HG02642 (cell line): ENCODE data around the gene GRIN3B.

Experiments used
- ATAC-seq: cut with Tn5 transposase; IDR thresholded peaks from one replicate; pipeline ENCODE4 v1.9.1; 2021; ENCODE audit warnings: mild to moderate bottlenecking; ENCODE audit not compliant: unreplicated experiment, poor library complexity

Gene GRIN3B

DNA sequence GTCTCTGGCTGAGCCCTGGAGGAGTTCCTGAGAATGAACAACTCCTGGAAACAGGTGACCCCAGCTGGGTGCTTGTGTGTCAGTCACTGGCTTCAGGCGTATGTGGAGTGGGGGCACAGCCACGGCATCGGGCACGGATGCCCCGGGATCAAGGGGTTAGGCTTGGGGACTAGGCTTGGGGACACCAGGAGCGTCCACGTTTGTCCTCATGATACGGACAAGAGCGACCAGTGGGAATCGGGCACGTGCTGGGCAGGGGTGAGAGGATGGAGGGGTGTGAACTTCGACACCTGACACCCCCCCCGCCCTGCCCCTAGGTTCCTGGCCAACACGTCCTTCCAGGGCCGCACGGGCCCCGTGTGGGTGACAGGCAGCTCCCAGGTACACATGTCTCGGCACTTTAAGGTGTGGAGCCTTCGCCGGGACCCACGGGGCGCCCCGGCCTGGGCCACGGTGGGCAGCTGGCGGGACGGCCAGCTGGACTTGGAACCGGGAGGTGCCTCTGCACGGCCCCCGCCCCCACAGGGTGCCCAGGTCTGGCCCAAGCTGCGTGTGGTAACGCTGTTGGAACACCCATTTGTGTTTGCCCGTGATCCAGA is 4.1 kb downstream of the GRIN3B start:
- no peak for ATAC-seq

DNA sequence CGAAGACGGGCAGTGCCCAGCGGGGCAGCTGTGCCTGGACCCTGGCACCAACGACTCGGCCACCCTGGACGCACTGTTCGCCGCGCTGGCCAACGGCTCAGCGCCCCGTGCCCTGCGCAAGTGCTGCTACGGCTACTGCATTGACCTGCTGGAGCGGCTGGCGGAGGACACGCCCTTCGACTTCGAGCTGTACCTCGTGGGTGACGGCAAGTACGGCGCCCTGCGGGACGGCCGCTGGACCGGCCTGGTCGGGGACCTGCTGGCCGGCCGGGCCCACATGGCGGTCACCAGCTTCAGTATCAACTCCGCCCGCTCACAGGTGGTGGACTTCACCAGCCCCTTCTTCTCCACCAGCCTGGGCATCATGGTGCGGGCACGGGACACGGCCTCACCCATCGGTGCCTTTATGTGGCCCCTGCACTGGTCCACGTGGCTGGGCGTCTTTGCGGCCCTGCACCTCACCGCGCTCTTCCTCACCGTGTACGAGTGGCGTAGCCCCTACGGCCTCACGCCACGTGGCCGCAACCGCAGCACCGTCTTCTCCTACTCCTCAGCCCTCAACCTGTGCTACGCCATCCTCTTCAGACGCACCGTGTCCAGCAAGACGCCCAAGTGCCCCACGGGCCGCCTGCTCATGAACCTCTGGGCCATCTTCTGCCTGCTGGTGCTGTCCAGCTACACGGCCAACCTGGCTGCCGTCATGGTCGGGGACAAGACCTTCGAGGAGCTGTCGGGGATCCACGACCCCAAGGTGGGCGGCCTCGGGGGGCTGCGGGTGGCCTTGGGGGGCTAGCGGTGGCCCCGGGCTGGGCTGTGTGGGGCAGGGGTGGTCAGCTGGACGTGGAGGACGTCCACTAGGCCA is 4.8 kb downstream of the GRIN3B start:
- ATAC-seq: no peak

DNA sequence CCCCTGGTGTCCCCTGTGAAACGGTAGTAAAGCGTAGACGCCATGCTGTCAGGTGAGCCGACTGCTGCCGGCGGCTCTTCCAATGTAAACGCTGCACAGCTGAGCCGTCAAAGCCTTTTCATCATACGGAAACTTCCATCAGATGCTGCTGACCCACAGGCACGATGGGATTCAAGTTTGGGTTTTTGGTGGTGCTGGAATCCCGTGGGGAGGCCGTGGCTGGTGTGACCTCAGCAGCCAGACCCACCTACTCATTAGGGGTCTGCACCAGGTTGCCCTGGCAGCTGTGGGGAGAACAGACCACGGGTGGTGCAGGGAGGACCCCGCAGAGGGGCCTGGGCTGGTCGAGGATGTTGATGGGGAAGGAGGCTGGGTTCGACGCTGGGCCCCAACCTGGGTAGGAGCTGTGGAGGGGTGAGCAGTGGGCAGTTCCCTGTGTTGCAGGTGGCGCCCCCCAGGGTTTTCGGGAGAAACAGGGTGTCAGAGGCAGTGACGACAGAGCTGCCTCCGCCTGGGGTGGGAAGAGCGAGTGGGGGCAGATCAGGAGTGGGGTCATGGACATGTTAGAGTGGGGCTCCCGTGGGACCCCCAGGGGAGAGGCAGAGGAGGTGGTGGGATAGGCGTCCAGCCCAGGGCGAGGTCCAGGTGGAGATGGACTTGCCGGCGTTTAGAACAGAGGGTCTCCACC is 6.6 kb downstream of the GRIN3B start:
- ATAC-seq: no peak

DNA sequence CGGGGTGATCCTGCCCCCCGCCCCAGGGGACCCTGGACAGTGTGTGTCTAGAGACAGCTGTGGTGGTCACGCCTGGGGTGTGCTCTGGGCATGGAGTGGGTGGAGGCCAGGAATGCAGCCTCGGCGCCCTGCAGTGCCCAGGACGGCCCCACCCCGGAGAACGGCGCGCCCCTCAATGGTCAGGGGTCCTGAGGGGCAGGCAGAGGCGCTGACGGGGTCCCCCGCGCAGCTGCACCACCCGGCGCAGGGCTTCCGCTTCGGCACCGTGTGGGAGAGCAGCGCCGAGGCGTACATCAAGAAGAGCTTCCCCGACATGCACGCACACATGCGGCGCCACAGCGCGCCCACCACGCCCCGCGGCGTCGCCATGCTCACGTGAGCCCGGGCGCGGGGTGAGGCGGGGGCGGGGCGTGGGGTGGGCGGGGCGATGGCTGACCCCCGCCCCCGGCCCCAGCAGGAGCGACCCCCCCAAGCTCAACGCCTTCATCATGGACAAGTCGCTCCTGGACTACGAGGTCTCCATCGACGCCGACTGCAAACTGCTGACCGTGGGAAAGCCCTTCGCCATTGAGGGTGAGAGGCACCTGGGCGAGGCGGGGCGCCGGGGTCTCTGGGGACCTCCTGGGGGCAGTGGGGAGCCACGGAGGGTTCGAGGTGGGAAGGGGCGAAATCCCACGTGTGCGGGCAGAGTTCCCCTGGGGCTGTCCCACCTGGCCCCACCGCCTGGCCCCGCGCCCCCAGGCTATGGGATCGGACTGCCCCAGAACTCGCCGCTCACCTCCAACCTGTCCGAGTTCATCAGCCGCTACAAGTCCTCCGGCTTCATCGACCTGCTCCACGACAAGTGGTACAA is 7.4 kb downstream of the GRIN3B start:
- no peak for ATAC-seq

DNA sequence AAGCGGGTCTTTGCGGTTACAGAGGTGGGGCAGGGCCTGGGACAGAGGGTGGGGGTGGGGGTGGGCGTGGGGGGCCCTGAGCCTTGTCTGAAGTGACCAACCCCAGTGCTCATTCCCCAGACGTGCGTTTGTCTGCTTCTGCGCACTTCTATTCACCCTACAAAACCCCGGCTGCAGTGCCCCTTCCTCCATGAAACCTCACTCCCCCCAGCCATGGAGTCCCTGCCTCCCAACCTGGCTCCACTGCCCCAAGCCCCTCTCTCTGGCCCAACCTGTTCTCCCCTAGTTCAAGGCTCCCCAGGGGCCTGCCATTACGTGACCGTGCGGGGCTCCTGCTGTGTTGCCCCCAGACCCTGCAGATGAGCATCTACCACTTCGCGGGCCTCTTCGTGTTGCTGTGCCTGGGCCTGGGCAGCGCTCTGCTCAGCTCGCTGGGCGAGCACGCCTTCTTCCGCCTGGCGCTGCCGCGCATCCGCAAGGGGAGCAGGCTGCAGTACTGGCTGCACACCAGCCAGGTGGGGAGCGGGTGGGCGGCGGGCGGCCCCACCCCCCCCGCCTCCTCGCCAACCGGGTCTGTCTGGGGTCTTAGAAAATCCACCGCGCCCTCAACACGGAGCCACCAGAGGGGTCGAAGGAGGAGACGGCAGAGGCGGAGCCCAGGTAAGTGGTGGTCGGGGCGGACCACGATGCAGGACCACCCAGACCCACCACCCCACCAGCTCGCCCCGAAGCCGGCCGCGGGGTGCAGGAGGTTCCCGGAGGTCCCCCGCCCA is 8.2 kb downstream of the GRIN3B start:
- ATAC-seq: no peak

DNA sequence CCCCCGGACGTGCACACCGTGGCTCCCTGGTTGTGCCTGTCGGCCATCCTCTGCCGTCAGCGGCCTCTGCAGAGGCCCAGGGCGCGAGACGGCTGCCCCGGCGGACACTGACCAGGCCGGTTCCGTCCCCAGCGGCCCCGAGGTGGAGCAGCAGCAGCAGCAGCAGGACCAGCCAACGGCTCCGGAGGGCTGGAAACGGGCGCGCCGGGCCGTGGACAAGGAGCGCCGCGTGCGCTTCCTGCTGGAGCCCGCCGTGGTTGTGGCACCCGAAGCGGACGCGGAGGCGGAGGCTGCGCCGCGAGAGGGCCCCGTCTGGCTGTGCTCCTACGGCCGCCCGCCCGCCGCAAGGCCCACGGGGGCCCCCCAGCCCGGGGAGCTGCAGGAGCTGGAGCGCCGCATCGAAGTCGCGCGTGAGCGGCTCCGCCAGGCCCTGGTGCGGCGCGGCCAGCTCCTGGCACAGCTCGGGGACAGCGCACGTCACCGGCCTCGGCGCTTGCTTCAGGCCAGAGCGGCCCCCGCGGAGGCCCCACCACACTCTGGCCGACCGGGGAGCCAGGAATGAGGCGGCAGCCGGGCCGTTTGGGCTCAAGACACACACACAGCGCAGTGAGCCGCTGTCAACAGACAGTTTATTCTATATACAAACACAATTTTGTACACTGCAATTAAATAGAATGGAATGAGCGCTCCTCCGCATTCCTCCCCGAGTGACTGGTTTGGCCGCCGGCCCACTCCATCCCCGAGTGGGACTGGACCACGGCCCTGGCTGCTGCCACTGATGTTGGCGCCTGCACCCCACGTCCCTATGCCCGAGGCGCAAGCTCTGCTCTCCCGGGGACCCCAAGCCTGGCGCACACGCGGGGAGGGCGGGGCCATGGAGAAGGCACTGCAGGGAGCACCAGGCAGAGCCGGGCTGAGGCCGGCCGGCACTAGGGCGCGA is 9.1 kb downstream of the GRIN3B start:
- ATAC-seq: no peak

DNA sequence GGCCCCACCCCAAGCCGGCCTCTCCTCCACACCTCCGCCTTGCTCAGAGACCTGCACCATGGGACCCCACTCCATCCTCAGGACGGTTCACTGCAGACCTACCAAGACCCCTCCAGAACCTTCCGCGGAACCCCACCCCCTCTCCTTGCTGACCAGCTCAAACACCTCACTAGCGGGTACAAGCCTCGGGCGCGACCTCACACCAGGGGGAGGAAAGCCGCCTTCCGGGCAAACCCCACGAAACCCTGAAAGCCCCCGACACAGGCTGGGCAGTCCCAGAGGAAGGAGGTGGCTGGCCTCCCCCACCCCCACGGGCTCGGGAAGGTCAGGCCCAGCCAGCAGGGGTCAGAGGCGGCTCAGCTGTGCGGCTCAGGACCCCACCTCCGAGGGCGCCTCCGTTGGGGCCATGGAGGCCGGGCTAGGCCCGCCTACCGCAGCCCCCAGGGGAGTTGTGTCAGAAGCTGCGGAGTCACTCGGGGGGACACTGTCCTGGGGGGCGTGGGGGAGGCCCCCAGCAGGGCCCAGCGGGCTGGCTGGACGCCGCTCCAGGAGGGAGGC is 9.8 kb downstream of the GRIN3B start:
- no peak for ATAC-seq

DNA sequence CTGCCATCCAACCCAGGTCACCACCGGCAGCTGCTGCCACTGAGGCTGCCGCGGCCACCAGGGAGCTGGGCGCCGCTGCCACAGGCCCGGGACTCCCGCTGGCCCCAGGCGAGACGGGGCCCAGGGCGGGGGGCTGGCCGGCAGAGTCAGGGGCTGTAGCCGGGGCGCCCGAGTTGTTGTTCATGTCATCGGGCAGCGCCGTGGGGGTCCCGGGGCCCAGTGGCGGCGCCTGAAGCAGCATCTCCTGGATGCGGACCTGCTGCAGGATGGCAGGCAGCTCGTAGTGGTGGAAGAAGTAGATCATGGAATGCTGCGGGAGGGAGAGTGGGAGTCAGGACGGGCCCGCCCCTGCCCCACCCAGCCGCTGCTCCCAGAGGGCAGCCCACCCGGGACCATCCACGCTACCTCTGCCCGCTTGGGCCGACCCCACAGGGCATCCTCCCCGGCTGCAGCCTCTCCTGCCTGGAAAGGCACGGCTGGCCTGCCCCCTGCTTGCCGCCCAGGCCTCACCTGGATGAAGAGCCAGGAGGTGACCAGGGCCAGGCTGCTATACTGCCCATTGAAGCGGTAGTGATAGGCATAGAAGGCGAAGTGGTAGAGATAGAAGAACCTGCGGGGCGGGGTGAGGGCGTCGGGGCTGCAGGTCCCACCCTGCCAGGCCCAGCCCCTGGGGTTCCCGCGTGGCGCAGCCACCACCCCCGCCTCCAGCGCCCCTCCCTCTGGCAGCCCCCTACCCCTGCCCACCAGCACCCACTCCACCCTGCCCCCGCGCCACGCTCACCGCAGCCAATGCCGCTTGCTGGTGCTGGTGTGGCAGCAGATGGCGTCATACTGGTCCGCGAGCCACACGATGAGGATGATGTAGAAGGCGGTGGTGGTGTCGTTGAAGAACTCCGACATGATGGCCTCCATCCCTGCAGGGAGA is 10.6 kb downstream of the GRIN3B start:
- no peak for ATAC-seq

DNA sequence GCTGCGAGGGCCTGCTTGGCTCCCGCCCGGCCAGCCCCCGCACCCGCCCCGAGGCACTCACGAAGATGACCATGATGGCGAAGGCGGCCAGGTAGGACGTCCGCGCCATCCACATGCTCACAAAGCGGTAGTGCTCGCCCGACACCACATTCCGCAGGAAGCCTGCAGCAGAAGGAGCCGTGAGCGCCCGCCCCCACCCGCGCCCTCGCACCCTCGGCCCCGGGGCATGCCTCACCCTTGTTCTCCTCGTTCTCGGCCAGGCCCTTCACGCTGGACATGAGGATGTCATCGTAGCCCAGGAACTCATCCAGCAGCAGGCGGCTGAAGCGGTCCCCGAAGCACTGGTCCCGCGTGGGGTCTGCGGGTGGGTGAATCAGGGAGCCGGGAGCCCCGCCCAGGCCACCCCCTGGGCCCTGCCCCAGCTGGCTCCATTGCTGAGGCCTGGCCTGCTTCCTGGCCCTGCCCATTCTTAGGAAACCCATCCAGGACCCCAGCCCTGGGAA is 11.7 kb downstream of the GRIN3B start:
- no peak for ATAC-seq

DNA sequence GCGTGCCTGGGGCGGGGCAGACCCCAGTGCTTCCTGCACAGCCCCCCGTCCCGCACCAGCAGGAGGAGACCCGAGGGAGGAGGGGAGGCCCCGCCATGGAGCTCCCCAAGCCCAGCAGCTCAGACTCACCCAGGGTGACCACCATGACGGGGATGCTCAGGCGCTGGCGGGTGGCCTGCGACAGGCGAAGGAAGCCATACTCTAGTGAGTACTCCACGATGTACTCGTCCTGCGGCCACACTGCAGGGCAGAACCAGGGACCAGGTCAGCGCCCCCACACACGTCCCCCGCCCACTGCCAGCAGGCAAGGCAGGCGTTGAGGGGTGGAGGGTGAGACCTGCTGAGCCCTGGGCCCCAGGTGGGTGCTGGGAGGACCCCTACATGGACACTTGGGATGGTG is 12.1 kb downstream of the GRIN3B start:
- no peak for ATAC-seq

DNA sequence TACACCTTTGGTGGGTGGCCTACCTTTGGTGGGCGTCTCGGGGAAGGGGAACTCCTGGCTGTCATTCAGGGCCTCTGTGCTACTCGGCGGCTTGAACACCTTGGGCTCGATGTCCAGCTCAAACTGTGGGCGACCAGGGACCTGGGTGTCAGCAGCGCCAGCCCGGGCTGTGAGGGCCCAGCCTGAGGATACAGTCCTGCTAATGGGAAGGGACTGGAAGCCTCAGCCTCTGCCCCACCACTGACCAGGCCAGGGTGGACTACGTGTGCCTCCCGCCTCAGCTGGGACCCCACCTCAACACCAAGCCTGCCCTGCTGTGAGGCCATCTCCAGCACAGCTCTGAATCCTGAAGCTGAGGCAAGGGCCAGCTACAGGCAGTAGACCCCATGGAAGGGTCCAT is 13.0 kb downstream of the GRIN3B start:
- ATAC-seq: no peak

DNA sequence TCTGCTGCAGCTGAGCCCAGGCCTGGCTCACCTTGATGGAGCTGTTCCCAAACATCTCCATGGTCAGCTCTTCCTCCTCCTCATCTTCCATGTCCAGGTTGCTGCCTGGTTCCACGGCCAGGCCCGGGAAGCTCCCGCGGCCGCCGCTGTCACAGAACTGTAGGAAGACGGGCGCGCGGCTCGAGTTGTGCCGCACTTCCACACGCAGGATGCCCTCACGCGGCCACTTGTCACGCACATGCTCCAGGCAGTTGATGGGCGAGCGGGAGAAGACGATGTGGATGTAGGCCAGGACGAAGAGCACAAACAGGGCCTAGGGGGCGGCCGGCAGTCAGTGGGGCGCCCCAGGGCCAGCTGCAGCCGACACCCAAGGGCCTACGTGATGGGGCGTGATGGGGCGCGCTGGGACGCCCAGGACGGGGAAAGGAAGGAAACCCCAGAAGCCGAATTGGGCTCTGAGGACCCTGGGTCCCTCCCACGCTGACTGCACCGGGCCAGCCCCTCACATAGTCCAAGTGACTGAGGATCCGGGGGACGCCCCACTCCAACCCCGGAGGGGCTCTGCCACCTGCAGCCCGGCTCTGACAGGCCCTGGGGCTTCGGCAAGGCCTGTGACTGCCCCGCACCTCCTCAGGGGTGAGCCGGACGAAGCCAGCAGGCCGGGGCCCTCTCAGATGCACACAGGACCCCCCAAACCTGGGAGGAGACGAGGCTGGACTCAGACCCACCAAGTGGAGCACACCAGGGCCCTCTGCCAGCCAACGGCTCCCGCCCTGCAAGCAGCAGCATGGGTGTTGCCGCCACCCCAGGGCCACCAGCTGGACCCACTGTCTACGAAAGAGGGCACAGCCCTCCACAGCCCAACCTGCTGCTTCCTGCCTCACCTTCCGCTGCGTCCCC is 14.2 kb downstream of the GRIN3B start:
- no peak for ATAC-seq

DNA sequence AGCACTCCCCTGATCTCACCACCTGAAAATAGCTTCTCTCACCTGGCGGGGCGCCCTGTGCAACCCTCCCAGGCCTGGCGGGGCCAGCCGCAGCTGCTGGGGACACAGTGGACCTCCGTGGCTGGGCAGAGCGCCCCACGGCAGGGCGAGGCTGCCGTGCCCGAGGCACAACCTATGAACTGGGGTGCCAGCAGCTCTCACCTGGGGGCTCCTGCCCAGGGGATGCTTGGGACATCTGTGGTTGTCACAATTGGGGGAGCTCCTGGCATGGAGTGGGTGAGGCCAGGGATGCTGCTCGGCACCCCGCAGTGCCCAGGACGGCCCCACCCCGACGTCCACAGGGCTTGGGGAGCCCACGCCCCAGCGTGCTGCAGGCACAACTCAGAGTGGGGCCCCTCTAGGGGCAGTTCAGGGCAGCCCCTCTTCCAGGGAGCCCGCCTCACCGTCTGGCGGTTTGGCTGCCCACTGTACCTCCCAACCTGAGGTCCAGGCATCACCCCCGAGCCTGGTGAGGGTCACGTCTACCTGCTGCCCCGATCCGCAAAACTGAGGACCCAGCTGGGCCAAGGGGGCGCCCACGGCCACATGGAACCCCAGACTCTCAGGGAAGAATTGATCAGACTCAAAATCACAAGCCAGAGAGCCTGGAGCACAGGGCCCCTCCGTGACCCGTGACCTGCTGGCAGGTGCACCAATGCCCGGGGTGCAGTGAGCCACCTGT is 15.0 kb downstream of the GRIN3B start:
- no peak for ATAC-seq

DNA sequence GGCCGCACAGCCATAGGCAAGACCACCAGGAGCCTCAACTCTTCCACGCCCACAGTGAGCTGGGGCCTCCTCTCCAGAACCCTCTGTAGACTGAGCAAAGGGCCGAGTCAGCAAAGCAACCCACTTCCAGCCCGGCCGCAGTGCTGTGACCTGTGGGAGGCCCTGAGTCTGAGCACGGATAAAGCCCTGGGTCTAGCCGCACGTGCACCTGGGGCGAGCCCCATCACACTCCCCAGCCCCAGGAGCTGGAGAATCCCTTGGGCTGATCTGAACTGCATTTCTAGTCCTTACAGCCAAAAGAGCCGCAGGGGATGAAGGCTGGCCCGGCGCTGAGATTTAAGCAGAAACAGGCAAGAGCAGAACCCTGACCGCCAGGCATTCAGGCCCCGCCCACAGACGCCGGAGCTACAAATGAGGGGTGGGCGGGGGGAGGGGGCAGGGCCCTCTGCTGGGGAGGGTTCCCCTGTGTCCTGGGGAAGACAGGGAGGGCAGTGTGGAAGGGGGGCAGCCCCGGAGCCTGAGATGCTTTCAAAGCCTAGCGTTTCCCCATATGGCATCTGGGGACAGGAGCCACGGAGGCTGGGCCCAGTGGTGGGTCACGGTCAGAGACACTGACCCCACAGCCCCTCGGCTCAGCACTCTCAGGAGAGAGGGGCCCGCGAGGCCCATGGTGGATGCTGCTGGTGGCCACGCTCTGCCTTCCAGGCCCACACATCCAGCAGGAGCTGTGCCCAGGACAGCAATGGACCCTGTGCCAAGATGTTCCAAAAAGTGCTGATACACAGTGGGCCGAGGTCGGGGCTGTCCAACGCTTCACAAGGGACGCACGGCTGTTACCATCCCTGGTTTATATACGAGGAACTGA is 15.8 kb downstream of the GRIN3B start:
- no peak for ATAC-seq

DNA sequence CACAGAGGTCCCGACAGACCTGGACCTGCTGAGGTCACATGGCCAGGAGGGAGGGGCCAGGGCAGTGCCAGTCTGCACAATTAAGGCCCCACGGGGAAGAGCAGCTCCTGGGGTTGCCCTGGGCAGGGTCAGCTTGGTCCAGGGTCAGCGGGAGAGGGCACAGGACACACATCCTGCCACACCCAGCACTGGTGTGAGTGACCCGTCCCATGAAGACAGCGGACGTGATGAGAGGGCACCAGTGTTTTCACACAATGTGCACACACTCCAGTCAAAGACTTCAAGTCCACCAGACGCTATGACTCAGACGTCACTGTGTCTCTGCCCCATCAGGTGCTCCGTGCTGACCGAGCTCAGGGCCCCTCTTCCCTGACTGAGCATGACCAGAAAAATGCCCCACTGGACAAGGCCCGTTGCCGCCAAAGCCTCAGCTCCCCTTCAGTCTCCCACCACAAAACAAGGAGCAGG is 16.5 kb downstream of the GRIN3B start:
- no peak for ATAC-seq
